Vagina (tissue), 2 donors: Measurements from ENCODE around the gene CHST7. TPM values are rescaled to one million over a fixed set of nuclear protein-coding genes. Genes with fewer than 3 reads are reported as not detected.

Source experiments
- DNase-seq, 2 donors: peaks; one replicate each; pipeline ENCODE4 v3.0.0-alpha.2; 2017; ENCODE audit errors: extremely low spot score in 2 of 2
- H3K27ac ChIP-seq: fragments of 200-600 bp; sonication (generic); one replicate; pipeline ENCODE4 v1.5.1; 2019
- H3K27me3 ChIP-seq: fragments of 200-600 bp; sonication (generic); one replicate; pipeline ENCODE4 v1.5.1; 2019
- H3K36me3 ChIP-seq, 2 donors: fragments of 200-600 bp; sonication (generic); one replicate each; pipeline ENCODE4 v1.5.1; 2017 to 2019
- H3K4me1 ChIP-seq: fragments of 200-600 bp; sonication (generic); one replicate; pipeline ENCODE4 v1.5.1; 2019
- H3K4me3 ChIP-seq, 2 donors: fragments of 200-600 bp; sonication (generic); 1 replicate in 1 of 2; 2 replicates in 1 of 2; pipeline ENCODE4 v1.5.1; 2016 to 2019
- H3K9me3 ChIP-seq: fragments of 200-600 bp; sonication (generic); one replicate; pipeline ENCODE4 v1.5.1; 2019
- POLR2A ChIP-seq, 2 donors: fragments of 450-650 bp; IDR thresholded peaks; one replicate each; pipeline ENCODE4 v1.6.1; 2017; ENCODE audit warnings: antibody characterized with exemption in 2 of 2, mild to moderate bottlenecking in 2 of 2, moderate library complexity in 2 of 2
- POLR2AphosphoS5 ChIP-seq, 2 donors: sonication (generic); formaldehyde crosslinking; IDR thresholded peaks; one replicate each; pipeline ENCODE4 v1.9.0; 2017; ENCODE audit warnings: antibody characterized with exemption in 2 of 2, mild to moderate bottlenecking in 2 of 2, low read depth in 1 of 2; ENCODE audit not compliant: insufficient read depth in 1 of 2
- intact Hi-C: fragments of 100-400 bp; cut with DNase I; formaldehyde crosslinking; loops from one replicate; pipeline ENCODE4 v1.15.1; 2023
- total RNA-seq: library from RNA; depleted of rRNA; stranded (reverse); fragments of >200 nt; gene quantifications from one replicate; pipeline ENCODE4 v1.2.3, GENCODE V29; 2016
- TF ChIP-seq, protein P1 (sequence below), 3 experiments: fragments of 450-650 bp in 2 of 3; fragments of 200-600 bp in 1 of 3; sonication (generic) in 1 of 3; IDR thresholded peaks; one replicate each; pipeline ENCODE4 v1.5.1; 2017 to 2019; ENCODE audit warnings: antibody characterized with exemption in 3 of 3, mild to moderate bottlenecking in 2 of 3, moderate library complexity in 2 of 3

The CHST7 gene
- total RNA-seq, 1 donor from 2014 or later, result 20.6 TPM

DNA sequence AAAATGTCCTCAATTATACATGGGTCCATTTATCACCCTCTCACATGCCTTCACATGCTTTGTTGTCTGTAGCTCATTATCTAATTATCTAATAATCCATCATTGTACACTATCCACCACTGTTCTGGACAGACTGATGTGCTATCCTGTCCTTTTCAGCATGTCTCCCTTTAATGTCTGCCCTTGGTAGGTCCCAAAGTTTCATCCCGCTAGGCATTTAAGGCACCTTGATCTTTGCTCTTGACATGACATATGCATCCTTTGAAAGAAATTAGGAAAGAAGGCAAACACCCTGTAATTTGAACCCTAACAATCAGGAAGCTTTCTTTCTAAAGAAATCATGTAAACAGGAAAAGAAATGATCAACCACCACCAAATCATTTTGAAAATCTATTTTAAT is 5.7 kb downstream of the CHST7 start:
- Histone ChIP-seq H3K4me3 (no peak overlapping the region), H3K36me3 (no peaks in the 10 kb centered on the region), H3K4me1 (no peaks in the 10 kb centered on the region), H3K9me3 (no peaks in the 10 kb centered on the region), H3K27ac (no peak overlapping the region), H3K27me3 (no peaks in the 10 kb centered on the region)
- peak in 1 of 2 donors; percentile 8 for DNase-seq
- intact Hi-C loops, result no loop called here
- TF ChIP-seq, protein P1, sequence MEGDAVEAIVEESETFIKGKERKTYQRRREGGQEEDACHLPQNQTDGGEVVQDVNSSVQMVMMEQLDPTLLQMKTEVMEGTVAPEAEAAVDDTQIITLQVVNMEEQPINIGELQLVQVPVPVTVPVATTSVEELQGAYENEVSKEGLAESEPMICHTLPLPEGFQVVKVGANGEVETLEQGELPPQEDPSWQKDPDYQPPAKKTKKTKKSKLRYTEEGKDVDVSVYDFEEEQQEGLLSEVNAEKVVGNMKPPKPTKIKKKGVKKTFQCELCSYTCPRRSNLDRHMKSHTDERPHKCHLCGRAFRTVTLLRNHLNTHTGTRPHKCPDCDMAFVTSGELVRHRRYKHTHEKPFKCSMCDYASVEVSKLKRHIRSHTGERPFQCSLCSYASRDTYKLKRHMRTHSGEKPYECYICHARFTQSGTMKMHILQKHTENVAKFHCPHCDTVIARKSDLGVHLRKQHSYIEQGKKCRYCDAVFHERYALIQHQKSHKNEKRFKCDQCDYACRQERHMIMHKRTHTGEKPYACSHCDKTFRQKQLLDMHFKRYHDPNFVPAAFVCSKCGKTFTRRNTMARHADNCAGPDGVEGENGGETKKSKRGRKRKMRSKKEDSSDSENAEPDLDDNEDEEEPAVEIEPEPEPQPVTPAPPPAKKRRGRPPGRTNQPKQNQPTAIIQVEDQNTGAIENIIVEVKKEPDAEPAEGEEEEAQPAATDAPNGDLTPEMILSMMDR (IDR thresholded peaks at IDR 0.05), result no peak
- no peak for TF ChIP-seq POLR2AphosphoS5 (IDR thresholded peaks at IDR 0.05; ENCODE audit: insufficient read depth in 1 of 2, low read depth in 1 of 2)
- TF ChIP-seq POLR2A (IDR thresholded peaks at IDR 0.05), result no peak

GRCh38 chrX:46580613-46581012 is 7.0 kb downstream of the CHST7 start:
- Histone ChIP-seq H3K36me3 (no peaks in the 10 kb centered on the region), H3K9me3 (no peaks in the 10 kb centered on the region), H3K4me1 (peaks cover 3% of the 10 kb centered on the region), H3K27me3 (no peaks in the 10 kb centered on the region), H3K4me3 (no peak overlapping the region), H3K27ac (no peak overlapping the region)
- intact Hi-C loops, result no loop called here
- no peak for DNase-seq
- TF ChIP-seq POLR2AphosphoS5 (IDR thresholded peaks at IDR 0.05; ENCODE audit: insufficient read depth in 1 of 2, low read depth in 1 of 2) (no peak), POLR2A (IDR thresholded peaks at IDR 0.05) (no peak)
- TF ChIP-seq, protein P1 (IDR thresholded peaks at IDR 0.05), result no peak

GRCh38 chrX:46582325-46582724 is 8.8 kb downstream of the CHST7 start:
- intact Hi-C loops, result no loop called here
- H3K9me3 ChIP-seq, result no peaks in the 10 kb centered on the region
- TF ChIP-seq POLR2A (IDR thresholded peaks at IDR 0.05) (no peak), POLR2AphosphoS5 (IDR thresholded peaks at IDR 0.05; ENCODE audit: insufficient read depth in 1 of 2, low read depth in 1 of 2) (no peak)
- TF ChIP-seq, protein P1 (IDR thresholded peaks at IDR 0.05), result no peak
- peaks cover 16% of the 10 kb centered on the region for H3K4me1 ChIP-seq
- no peak for DNase-seq
- no peak overlapping the region for H3K27ac ChIP-seq
- H3K36me3 ChIP-seq, result no peaks in the 10 kb centered on the region
- no peaks in the 10 kb centered on the region for H3K27me3 ChIP-seq
- no peak overlapping the region for H3K4me3 ChIP-seq

GRCh38 chrX:46582966-46583365 is 9.4 kb downstream of the CHST7 start:
- no peak for DNase-seq
- Histone ChIP-seq H3K36me3 (no peaks in the 10 kb centered on the region), H3K4me3 (no peak overlapping the region), H3K9me3 (no peaks in the 10 kb centered on the region), H3K27me3 (no peaks in the 10 kb centered on the region), H3K27ac (no peak overlapping the region), H3K4me1 (peaks cover 22% of the 10 kb centered on the region)
- intact Hi-C loops, result no loop called here
- no peak for TF ChIP-seq POLR2AphosphoS5 (IDR thresholded peaks at IDR 0.05; ENCODE audit: insufficient read depth in 1 of 2, low read depth in 1 of 2)
- TF ChIP-seq POLR2A (IDR thresholded peaks at IDR 0.05), result no peak
- TF ChIP-seq, protein P1 (IDR thresholded peaks at IDR 0.05), result no peak

- no peak overlapping the region for H3K27ac ChIP-seq
- DNase-seq, result no peak
- no peaks in the 10 kb centered on the region for H3K27me3 ChIP-seq
- intact Hi-C loops, result no loop called here
- H3K9me3 ChIP-seq, result no peaks in the 10 kb centered on the region
- no peaks in the 10 kb centered on the region for H3K36me3 ChIP-seq
- peaks cover 27% of the 10 kb centered on the region for H3K4me1 ChIP-seq
- TF ChIP-seq POLR2AphosphoS5 (IDR thresholded peaks at IDR 0.05; ENCODE audit: insufficient read depth in 1 of 2, low read depth in 1 of 2), result no peak
- TF ChIP-seq, protein P1 (IDR thresholded peaks at IDR 0.05), result no peak
- TF ChIP-seq POLR2A (IDR thresholded peaks at IDR 0.05), result no peak
- H3K4me3 ChIP-seq, result no peak overlapping the region
Observed at GRCh38 chrX:46584736-46585135, 11.2 kb downstream of the CHST7 start.
